Measurements from ENCODE around the gene MIEF2. TPM values are rescaled to one million over a fixed set of nuclear protein-coding genes. Genes with fewer than 3 reads are reported as not detected.

The MIEF2 gene
- total RNA-seq, 2 experiments from 2014 or later, result 6.8 to 8.5 TPM

GRCh38 chr17:18228176-18228682 is 32.2 kb upstream of the MIEF2 start:
- Mint-ChIP-seq H3K9me3 (no peaks in the 10 kb centered on the region), H3K4me3 (no peak overlapping the region), H3K36me3 (ENCODE audit: low read depth) (no peaks in the 10 kb centered on the region), H3K27me3 (no peaks in the 10 kb centered on the region), H3K27ac (no peak overlapping the region), H3K4me1 (peaks cover 28% of the 10 kb centered on the region)
- CTCF ChIA-PET, result no interaction called here
- no peak for DNase-seq
- POLR2A ChIA-PET, result no interaction called here

- H3K27ac Mint-ChIP-seq, result no peak overlapping the region
- H3K4me1 Mint-ChIP-seq, result peaks cover 28% of the 10 kb centered on the region
- DNase-seq, result no peak
- no peak overlapping the region for H3K4me3 Mint-ChIP-seq
- ChIA-PET CTCF (interaction anchor here (1.2 to 1.3 kb wide), 2 partner anchors 9 to 35 kb away, joined by 3 read pairs; no protein-coding TSS in a partner anchor), POLR2A (no interaction called here)
- H3K27me3 Mint-ChIP-seq, result no peaks in the 10 kb centered on the region
- H3K36me3 Mint-ChIP-seq (ENCODE audit: low read depth), result no peaks in the 10 kb centered on the region
- no peaks in the 10 kb centered on the region for H3K9me3 Mint-ChIP-seq
These were observed 31.2 kb upstream of the MIEF2 start for GRCh38 chr17:18229254-18229653.

GRCh38 chr17:18229771-18230170 is 30.7 kb upstream of the MIEF2 start:
- CTCF ChIA-PET, result interaction anchor here (1.2 to 1.3 kb wide), 2 partner anchors 10 to 35 kb away, joined by 3 read pairs; no protein-coding TSS in a partner anchor
- H3K4me3 Mint-ChIP-seq, result no peak overlapping the region
- H3K36me3 Mint-ChIP-seq (ENCODE audit: low read depth), result no peaks in the 10 kb centered on the region
- H3K4me1 Mint-ChIP-seq, result peaks cover 28% of the 10 kb centered on the region
- POLR2A ChIA-PET, result no interaction called here
- no peak for DNase-seq
- no peak overlapping the region for H3K27ac Mint-ChIP-seq
- H3K27me3 Mint-ChIP-seq, result no peaks in the 10 kb centered on the region
- no peaks in the 10 kb centered on the region for H3K9me3 Mint-ChIP-seq

- no peak for DNase-seq
- no peaks in the 10 kb centered on the region for H3K9me3 Mint-ChIP-seq
- no peaks in the 10 kb centered on the region for H3K36me3 Mint-ChIP-seq (ENCODE audit: low read depth)
- POLR2A ChIA-PET, result no interaction called here
- no peak overlapping the region for H3K4me3 Mint-ChIP-seq
- CTCF ChIA-PET, result interaction anchor here (0.6 kb wide), 1 partner anchor 13 kb away, joined by 3 read pairs; no protein-coding TSS in a partner anchor
- H3K27ac Mint-ChIP-seq, result no peak overlapping the region
- H3K27me3 Mint-ChIP-seq, result no peaks in the 10 kb centered on the region
- peaks cover 24% of the 10 kb centered on the region for H3K4me1 Mint-ChIP-seq
These were observed 29.9 kb upstream of the MIEF2 start for GRCh38 chr17:18230288-18231141.

GRCh38 chr17:18231164-18231563 is 29.3 kb upstream of the MIEF2 start:
- no peaks in the 10 kb centered on the region for H3K9me3 Mint-ChIP-seq
- no peak overlapping the region for H3K27ac Mint-ChIP-seq
- H3K4me1 Mint-ChIP-seq, result peaks cover 21% of the 10 kb centered on the region
- DNase-seq, result no peak
- no peaks in the 10 kb centered on the region for H3K27me3 Mint-ChIP-seq
- CTCF ChIA-PET, result no interaction called here
- POLR2A ChIA-PET, result no interaction called here
- no peak overlapping the region for H3K4me3 Mint-ChIP-seq
- no peaks in the 10 kb centered on the region for H3K36me3 Mint-ChIP-seq (ENCODE audit: low read depth)

- no peaks in the 10 kb centered on the region for H3K4me1 Mint-ChIP-seq
- H3K9me3 Mint-ChIP-seq, result no peaks in the 10 kb centered on the region
- no peak overlapping the region for H3K27ac Mint-ChIP-seq
- POLR2A ChIA-PET, result no interaction called here
- H3K27me3 Mint-ChIP-seq, result no peaks in the 10 kb centered on the region
- H3K4me3 Mint-ChIP-seq, result no peak overlapping the region
- H3K36me3 Mint-ChIP-seq (ENCODE audit: low read depth), result peaks cover 2% of the 10 kb centered on the region
- no peak for DNase-seq
- CTCF ChIA-PET, result interaction anchor here (1.0 kb wide), 1 partner anchor 27 kb away, joined by 3 read pairs; the partner anchor contains the start of gene MIEF2
These were observed 26.5 kb upstream of the MIEF2 start for GRCh38 chr17:18233803-18234518.

GRCh38 chr17:18234853-18235380 is 25.5 kb upstream of the MIEF2 start:
- H3K4me3 Mint-ChIP-seq, result no peak overlapping the region
- no peaks in the 10 kb centered on the region for H3K9me3 Mint-ChIP-seq
- no peak for DNase-seq
- CTCF ChIA-PET, result interaction anchor here (0.6 to 1.0 kb wide), 2 partner anchors 23 to 26 kb away, joined by 3 read pairs; partner anchors contain the start of gene MIEF2
- H3K27ac Mint-ChIP-seq, result no peak overlapping the region
- peaks cover 4% of the 10 kb centered on the region for H3K36me3 Mint-ChIP-seq (ENCODE audit: low read depth)
- POLR2A ChIA-PET, result no interaction called here
- H3K27me3 Mint-ChIP-seq, result no peaks in the 10 kb centered on the region
- H3K4me1 Mint-ChIP-seq, result no peaks in the 10 kb centered on the region

GRCh38 chr17:18235743-18236256 is 24.7 kb upstream of the MIEF2 start:
- Mint-ChIP-seq H3K36me3 (ENCODE audit: low read depth) (peaks cover 4% of the 10 kb centered on the region), H3K27ac (no peak overlapping the region), H3K4me1 (no peaks in the 10 kb centered on the region), H3K4me3 (no peak overlapping the region), H3K9me3 (no peaks in the 10 kb centered on the region), H3K27me3 (no peaks in the 10 kb centered on the region)
- no peak for DNase-seq
- ChIA-PET POLR2A (no interaction called here), CTCF (interaction anchor here (0.6 to 0.9 kb wide), 2 partner anchors 24 to 29 kb away, joined by 3 read pairs; no protein-coding TSS in a partner anchor)

- no peak overlapping the region for H3K27ac Mint-ChIP-seq
- H3K4me1 Mint-ChIP-seq, result no peaks in the 10 kb centered on the region
- ChIA-PET CTCF (interaction anchor here (0.5 to 0.9 kb wide), 3 partner anchors 12 to 40 kb away, joined by 3 read pairs; no protein-coding TSS in a partner anchor), POLR2A (no interaction called here)
- H3K36me3 Mint-ChIP-seq (ENCODE audit: low read depth), result peaks cover 4% of the 10 kb centered on the region
- no peak for DNase-seq
- no peak overlapping the region for H3K4me3 Mint-ChIP-seq
- no peaks in the 10 kb centered on the region for H3K27me3 Mint-ChIP-seq
- no peaks in the 10 kb centered on the region for H3K9me3 Mint-ChIP-seq
These were observed 24.0 kb upstream of the MIEF2 start for GRCh38 chr17:18236494-18236893.

GRCh38 chr17:18237461-18237860 is 23.0 kb upstream of the MIEF2 start:
- POLR2A ChIA-PET, result no interaction called here
- Mint-ChIP-seq H3K36me3 (ENCODE audit: low read depth) (peaks cover 4% of the 10 kb centered on the region), H3K4me1 (no peaks in the 10 kb centered on the region), H3K27ac (no peak overlapping the region), H3K4me3 (no peak overlapping the region), H3K27me3 (no peaks in the 10 kb centered on the region), H3K9me3 (no peaks in the 10 kb centered on the region)
- no peak for DNase-seq
- CTCF ChIA-PET, result interaction anchor here (0.8 kb wide), 1 partner anchor 13 kb away, joined by 3 read pairs; no protein-coding TSS in a partner anchor

GRCh38 chr17:18238299-18238698 is 22.2 kb upstream of the MIEF2 start:
- no peak overlapping the region for H3K27ac Mint-ChIP-seq
- no peak for DNase-seq
- no peak overlapping the region for H3K4me3 Mint-ChIP-seq
- H3K4me1 Mint-ChIP-seq, result no peaks in the 10 kb centered on the region
- POLR2A ChIA-PET, result no interaction called here
- CTCF ChIA-PET, result interaction anchor here (1.5 kb wide), 1 partner anchor 11 kb away, joined by 3 read pairs; no protein-coding TSS in a partner anchor
- H3K36me3 Mint-ChIP-seq (ENCODE audit: low read depth), result peaks cover 4% of the 10 kb centered on the region
- H3K9me3 Mint-ChIP-seq, result no peaks in the 10 kb centered on the region
- no peaks in the 10 kb centered on the region for H3K27me3 Mint-ChIP-seq

GRCh38 chr17:18240449-18240848 is 20.0 kb upstream of the MIEF2 start:
- POLR2A ChIA-PET, result no interaction called here
- DNase-seq, result no peak
- Mint-ChIP-seq H3K9me3 (no peaks in the 10 kb centered on the region), H3K36me3 (ENCODE audit: low read depth) (peaks cover 7% of the 10 kb centered on the region), H3K27ac (no peak overlapping the region), H3K4me3 (no peak overlapping the region), H3K27me3 (no peaks in the 10 kb centered on the region), H3K4me1 (no peaks in the 10 kb centered on the region)
- CTCF ChIA-PET, result interaction anchor here (0.8 to 1.8 kb wide), 2 partner anchors 16 to 17 kb away, joined by 3 to 6 read pairs; no protein-coding TSS in a partner anchor
